HT1080 (cell line): ENCODE results near the gene KANK3. TPM values are rescaled to one million over a fixed set of nuclear protein-coding genes. Genes with fewer than 3 reads are reported as not detected.

Experiments used
- DNase-seq: peaks from one replicate; pipeline ENCODE4 v3.0.0-alpha.2; 2015; ENCODE audit warnings: low read depth
- total RNA-seq: library from RNA; depleted of rRNA; stranded (reverse); fragments of >200 nt; shearing (Covaris generic); gene quantifications from 2 replicates; pipeline ENCODE4 v1.2.3, GENCODE V29; 2014

KANK3 gene
- total RNA-seq, 1 experiment from 2014 or later = not detected

DNA sequence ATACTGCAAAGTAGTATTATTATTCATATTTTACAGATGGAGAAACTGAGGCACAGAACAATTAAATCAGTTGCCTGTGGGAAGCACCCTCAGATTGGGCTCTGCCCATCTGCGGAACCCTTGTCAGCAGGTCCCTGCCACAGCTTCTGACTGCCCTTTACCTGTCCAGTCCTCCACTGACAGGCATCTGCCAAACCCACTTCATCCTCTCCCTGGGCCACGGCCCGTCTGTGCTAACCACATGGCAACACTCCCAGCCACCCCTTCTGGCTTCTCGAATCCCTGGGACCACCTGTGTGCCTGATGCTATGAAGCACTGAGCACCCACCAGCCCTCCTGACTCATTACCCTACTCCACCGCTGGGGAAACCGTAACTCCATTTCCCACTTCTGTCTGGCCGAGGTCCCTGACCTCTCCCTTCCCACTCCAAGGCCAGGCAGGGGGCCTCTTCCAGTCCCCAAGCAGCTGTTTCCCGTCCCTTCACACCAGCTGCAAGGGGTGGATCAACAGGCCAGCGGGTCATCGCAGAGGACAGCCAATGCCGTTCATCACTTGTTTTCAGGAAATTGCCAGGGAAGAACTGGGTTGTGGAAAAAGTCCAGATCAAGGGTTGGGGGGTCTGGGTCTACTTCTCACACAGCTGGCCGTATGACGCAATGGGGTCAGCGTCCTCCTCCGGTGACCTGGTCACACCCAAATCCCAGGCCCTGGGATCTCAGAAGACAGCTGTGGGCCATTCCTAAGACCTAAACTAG is 2.5 kb downstream of the KANK3 start:
- DNase-seq = no peak

DNA sequence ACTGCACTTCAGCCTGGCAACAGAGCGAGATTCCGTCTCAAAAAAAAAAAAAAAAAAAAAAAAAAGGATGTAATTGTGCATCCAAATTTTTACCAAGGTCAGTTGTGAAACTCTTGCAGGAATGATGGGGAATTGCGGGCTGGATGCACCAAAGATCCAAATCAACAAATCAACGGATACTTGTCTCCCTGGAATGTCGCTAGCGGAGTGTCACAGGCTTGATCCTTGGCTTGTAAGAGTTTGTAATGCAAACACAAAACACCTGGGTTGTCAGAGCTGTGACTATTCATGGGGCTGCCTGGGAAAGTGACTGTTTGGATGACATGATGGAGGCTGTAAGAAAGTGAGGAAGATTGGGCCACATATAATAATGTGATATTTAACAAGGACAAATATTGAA is 4.2 kb downstream of the KANK3 start:
- no peak for DNase-seq

- no peak for DNase-seq
These were observed 5.3 kb downstream of the KANK3 start for GRCh38 chr19:8337728-8338127.

- DNase-seq = no peak
These were observed 6.4 kb downstream of the KANK3 start for GRCh38 chr19:8336660-8337059.

- DNase-seq = no peak
These were observed 6.9 kb downstream of the KANK3 start for GRCh38 chr19:8336072-8336569.

GRCh38 chr19:8335343-8336071 is 7.6 kb downstream of the KANK3 start:
- DNase-seq = no peak

GRCh38 chr19:8334458-8335342 is 8.4 kb downstream of the KANK3 start:
- DNase-seq = no peak

DNA sequence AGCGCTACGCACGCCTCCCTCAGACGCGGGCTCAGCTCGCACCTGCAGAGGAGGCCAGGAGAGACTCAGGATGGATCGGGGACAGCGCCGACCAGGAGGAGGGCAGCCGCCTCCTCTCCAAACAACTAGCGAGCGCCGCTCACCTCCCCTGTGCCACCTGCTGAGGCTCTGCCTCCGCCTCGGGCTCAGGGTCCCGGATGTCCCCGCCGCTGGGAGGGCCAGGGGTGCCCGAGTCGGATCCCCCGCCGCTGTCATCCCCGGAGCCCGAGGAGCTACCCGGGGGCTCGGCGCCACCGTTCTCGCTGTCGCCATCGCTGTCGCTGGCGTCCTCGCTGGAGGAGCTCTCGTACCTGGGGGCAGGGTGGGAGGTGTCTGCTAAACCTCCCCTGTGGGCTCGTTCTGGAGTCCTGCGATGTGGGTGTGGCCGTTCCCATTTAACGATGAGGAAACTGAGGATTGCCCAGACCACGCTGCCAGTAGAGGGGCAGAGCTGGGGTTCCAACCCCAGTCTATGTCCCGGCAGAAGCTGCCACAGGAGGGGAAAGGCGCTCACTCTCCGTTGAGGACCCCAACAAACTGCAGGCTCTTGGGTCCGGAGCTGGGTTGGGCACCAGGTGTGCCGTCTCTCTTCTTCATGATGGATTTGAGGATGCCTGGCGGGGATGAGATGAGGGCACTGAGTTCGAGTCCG is 9.2 kb downstream of the KANK3 start:
- no peak for DNase-seq

GRCh38 chr19:8332976-8333766 is 9.9 kb downstream of the KANK3 start:
- DNase-seq = no peak

DNA sequence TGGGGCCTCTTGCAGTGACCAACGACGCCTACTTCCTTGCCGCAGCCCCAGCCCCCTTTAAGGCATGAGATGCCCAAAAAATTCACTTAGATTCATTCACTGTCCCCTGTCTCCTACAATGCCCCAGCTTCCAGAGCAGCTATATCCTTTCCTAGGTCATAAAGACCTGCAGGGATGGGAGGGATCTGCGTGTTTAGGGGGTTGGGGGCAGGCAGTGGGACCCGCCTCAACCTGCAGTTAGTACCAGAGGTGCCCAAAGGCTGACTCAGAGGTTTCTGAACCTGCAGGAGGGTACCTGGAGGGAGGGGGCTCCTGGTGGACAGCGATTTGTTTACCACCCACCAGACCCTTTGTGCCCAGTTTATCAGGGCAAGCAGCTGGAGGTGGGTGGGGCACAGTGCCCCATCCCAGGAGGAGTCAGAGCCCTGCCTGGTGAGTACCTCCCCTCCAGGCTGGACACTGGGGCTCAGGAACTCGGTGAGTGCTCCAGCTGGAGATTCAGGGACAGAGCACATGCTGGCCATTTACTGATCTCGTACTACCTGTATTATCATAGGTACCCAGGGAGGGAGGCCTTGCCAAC is 11.7 kb downstream of the KANK3 start:
- DNase-seq = no peak

- DNase-seq = no peak
These were observed 13.1 kb downstream of the KANK3 start for GRCh38 chr19:8329996-8330395.

- no peak for DNase-seq
These were observed 17.6 kb downstream of the KANK3 start for GRCh38 chr19:8325454-8325853.

DNA sequence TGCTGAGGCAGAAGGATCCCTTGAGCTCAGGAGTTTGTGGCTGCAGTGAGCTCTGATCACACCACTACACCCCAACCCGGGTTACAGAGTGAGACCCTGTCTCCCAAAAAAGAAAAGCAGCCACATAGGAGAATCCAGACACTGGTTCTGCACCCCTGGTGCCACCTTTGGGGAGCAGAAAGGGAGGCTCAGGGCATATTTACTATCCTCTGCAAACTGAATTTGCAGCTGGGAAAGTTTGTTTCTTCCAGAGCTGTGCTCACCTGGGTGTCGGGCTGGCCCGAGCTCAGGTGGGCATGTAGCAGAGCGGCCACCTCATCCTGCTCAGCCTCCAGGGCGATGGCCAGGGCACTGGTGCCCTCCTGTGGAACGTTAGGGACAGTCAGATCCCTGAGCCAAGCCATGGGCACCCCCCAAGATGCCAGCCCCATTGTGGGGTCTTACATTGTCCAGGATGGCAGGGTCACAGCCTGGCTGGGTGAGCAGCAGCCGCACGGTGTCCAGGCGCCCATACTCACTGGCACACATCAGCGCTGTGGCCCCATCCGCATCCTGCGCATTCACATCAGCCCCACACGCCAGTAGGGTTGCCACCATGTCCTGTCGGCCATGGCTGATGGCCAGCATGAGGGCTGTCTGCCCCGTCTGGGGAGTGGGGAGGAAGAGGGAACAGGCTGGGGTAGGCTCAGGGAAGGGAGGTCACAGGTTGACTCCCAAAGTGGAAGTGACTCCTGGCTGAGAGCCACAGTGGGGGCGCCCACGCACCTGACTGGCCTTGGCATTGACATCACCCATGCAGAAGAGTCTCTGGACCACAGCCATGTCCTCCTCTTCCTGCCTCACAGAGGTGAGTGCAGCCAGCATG is 18.6 kb downstream of the KANK3 start:
- DNase-seq = no peak

DNA sequence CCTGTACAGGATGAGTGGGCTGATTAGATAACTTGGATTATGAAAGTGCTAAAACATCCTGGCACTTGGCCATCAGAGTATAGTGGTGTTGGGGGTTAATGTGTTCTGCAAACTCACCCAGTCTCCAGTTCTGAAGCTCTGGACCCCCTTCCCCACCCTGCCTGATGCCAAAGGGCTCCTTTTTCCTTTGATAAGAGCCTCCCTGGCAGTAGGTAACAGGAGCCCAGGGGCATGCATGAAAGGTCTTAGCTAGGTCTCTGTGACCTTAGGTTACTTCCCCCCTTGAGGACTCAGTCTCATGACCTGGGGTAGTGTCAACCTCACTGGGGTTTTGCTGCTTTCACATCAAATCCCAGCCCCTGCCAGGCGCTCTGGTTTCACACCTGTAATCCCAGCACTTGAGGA is 19.3 kb downstream of the KANK3 start:
- no peak for DNase-seq

DNA sequence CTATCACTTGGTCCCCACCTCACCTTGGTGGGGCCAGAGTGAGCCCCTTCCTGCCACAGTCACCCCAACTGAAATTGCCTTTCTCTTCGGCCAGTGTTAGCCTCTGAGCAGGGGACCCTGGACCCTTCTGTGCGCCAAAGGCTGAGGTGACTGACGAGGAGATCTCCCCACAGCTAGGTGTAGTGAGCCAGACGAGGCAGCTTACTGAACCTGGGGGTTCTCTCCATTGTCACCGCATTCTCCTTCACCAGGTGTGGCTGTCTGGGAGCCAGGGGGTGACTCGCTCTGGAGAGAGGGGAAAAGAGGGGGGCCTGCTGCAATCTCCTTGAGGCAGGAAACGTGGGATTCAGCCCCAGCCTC is 20.4 kb downstream of the KANK3 start:
- DNase-seq = no peak

DNA sequence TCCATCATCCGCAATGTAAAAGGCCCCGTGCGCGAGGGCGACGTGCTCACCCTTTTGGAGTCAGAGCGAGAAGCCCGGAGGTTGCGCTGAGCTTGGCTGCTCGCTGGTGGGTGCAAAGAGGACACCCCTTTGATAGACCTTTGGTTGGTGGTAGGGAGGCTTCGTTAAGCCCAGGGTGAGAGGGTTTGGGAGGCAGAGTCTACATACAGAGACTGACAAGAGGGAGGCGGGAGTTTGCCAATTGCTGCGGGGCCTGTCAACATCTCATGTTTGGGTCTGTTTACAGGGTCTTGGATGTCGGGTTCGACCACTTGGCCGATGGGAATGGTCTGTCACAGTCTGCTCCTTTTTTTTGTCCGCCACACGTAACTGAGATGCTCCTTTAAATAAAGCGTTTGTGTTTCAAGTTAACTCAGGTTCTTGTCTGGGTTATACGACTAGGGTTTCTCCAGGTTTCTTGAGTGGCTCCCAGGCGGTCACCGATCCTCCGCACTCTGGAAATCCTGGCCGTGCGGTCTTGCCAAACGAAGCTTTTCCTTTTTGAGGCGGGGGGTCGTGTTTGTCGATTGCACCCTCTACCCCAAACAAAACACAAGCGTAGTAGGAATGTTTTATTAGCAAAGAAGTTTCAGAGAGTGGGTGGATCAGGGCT is 20.9 kb downstream of the KANK3 start:
- DNase-seq = no peak

- peak; percentile 92 for DNase-seq
These were observed 21.7 kb downstream of the KANK3 start, which contains the start of the genes NDUFA7 and RPS28 for GRCh38 chr19:8321067-8321985. Gene NDUFA7 (minus strand): TSS chr19:8321375. CDS start chr19:8321358, 17 bp downstream. Gene RPS28 (plus strand): TSS chr19:8321496. CDS start chr19:8321531, 35 bp downstream.
